GM08714 (cell line): ENCODE measurements around the gene CNGA3.
"Not testable (repeated sequence)": the region's sequence is repeated elsewhere in the genome, so short reads cannot be mapped to it uniquely, and the experiment has no call there.

ENCODE experiments used
- H3K4me3 ChIP-seq: fragments of 200-500 bp; sonication (Bioruptor generic); 2 replicates; pipeline ENCODE4 v1.5.1; 2014; ENCODE audit warnings: mild to moderate bottlenecking, low read length, inconsistent platforms
- ZNF274 ChIP-seq: IDR thresholded peaks from 2 replicates; pipeline ENCODE4 v1.6.1; 2012; ENCODE audit warnings: mild to moderate bottlenecking, low read depth, low read length

CNGA3 gene

GRCh38 chr2:98346311-98347236, at the start of gene CNGA3:
CNGA3 (plus strand) TSS chr2:98346456; CDS start chr2:98369976, 23,520 bp downstream.
- TF ChIP-seq ZNF274, result no peak
- H3K4me3 ChIP-seq, result no peak within 1 kb of the TSS

DNA sequence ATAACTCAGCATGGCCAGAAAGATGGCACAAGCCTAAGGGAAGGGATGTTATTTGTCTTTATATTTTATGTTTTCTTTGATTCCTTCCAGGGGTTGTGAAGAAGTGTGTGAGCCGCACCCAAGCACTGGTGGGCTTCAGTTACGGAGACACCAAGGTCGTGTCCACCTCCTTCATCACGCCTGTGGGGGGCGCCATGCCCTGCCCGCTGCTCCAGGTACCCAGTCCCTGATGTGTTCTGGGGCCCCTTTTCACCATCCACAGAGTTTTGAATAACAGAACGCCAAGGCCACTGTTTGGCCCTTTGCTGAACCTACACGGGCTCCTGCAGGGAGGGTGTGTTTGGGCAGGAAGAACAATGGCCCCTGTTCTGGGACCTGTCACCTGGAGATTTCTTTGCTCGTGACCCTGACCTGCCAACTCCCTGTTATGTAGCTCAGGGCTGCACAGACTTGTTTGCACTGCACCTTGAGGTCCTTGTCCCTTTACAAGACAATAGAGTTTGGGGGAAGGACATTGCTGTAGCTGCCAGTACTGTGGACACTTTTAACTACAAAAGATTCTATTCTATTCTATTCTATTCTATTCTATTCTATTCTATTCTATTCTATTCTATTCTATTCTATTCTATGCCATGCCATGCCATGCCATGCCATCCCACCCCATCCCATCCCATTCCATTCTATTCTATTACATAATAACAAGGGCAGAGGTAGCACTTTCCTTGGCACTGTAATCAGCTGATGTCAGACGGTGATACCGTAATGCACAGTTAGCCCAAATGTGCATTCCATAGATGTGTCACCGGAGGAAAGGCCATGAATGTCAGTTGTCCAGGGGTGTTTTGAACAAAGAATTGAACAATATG, 48.2 kb upstream of the CNGA3 start:
- H3K4me3 ChIP-seq, result no peak overlapping the region
- no peak for TF ChIP-seq ZNF274

DNA sequence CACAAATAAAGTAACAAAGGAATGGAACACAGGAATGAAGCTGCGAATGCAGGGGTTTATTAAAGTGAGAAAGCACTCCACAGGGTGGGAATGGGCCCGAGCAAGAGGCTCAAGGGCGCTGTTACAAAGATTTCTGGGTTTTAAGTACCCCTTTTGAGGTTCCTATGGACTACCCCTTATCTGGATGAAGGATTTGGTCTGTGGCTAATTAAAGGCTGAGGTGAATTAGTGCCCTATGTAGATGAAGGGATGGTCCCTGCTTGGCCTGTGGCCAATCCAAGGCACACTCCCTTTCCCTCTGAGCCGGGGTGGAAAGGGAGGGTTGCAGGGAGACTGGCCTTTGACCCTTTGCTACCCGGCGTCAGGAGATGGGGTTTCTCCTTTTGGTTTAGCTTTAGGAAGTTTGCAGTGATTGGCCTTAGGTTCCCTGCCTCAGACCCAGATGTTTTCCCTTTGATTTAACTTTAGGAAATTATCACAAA, 47.5 kb upstream of the CNGA3 start:
- TF ChIP-seq ZNF274, result no peak
- no peak overlapping the region for H3K4me3 ChIP-seq

DNA sequence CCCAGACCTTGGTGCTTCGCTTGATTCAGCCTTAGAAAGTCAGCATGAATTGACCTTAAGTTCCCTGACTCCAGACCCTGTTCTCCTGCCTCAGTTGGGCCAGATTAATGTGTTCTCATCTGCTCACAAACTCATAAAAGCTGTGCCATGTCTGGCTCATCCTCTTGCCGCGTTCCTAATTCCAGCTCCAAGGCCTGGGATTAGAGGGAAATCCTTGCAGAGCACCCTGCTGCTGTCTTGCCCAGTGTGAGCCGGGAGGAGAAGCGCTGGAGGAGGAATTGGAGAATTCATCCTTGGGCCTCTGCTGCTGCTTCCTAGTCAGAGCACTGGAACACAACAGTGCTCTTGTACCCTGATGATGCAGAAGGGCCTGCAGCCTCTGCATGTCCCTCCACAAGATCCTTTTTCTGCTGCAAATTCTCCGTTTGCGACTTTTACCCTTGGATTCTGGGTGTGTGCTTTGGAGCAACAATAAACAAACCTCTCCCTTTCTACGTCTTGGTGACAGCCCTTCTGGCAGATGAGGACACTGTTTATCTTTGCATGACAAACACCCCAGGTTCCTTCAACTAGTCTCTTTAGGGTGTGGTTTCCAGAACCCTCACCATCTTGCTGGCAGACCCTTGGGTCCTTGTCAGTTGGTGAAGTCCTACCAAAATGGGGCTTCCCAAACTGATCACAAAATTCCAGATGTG, 46.9 kb upstream of the CNGA3 start:
- no peak overlapping the region for H3K4me3 ChIP-seq
- no peak for TF ChIP-seq ZNF274

- no peak for TF ChIP-seq ZNF274
- no peak overlapping the region for H3K4me3 ChIP-seq
Observed at GRCh38 chr2:98300141-98300874, 45.9 kb upstream of the CNGA3 start.

DNA sequence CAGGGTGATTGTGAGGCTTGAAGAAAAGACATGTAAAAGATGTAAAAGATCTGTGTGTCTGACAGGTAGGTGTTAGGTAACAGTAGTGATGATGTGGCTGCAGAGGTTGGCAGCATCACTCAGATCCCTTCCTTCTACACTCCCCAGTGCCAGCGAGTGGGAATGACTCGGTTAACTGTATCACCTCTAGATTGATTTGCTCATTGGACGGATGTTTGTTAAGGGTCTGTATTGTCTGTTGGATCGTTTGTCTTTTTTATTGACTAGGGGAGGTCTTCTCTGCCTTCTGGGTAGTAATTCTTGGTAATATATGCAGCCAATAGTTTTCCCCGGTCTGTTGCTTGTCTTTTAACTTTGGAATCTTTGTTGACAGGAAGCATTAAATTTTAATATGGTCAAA, 44.8 kb upstream of the CNGA3 start:
- TF ChIP-seq ZNF274, result no peak
- no peak overlapping the region for H3K4me3 ChIP-seq

- not testable (repeated sequence) for H3K4me3 ChIP-seq
Observed at GRCh38 chr2:98307131-98307696, 39.0 kb upstream of the CNGA3 start.

GRCh38 chr2:98308068-98308467, 38.2 kb upstream of the CNGA3 start:
- H3K4me3 ChIP-seq, result no peak overlapping the region
- TF ChIP-seq ZNF274, result no peak

DNA sequence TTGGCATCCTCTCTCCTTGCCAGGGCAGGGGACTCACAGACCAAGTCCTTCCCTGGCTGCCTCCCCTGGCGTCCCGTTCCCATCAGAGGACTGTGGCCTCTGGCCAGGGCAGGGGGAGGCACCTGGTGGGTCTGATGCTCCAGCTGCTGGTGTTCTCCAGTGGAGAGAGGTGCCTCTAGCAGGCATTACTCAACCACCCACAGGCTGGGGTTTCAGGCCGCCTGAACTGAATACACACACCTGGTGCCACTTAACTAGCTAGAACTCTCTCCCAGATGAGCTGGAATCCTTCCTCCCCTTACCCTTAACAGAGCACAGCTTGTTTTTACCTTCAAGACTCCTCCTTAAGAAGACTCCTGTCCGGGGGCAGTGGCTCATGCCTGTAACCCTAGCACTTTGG, 37.7 kb upstream of the CNGA3 start:
- no peak for TF ChIP-seq ZNF274
- H3K4me3 ChIP-seq, result no peak overlapping the region

DNA sequence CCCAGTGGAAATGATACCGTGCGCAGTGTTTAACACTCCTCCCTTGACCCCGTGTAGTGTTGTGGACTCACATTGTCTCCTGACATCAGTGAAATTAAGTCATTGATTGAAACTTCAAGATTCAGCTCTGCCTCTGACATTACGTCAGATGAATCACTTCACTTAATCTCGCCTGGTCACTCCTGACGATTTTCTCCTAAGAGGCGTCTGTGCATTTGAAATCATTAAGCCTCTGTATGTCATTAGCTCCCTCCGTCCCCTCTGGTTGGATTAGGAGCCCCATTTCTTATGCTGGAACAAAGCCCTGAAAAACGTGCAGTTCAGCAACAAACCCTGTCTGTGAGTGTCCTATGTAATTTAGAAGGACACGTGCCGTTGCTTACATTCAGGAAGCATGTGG, 36.7 kb upstream of the CNGA3 start:
- no peak for TF ChIP-seq ZNF274
- no peak overlapping the region for H3K4me3 ChIP-seq

GRCh38 chr2:98310010-98310409, 36.2 kb upstream of the CNGA3 start:
- no peak for TF ChIP-seq ZNF274
- H3K4me3 ChIP-seq, result no peak overlapping the region

DNA sequence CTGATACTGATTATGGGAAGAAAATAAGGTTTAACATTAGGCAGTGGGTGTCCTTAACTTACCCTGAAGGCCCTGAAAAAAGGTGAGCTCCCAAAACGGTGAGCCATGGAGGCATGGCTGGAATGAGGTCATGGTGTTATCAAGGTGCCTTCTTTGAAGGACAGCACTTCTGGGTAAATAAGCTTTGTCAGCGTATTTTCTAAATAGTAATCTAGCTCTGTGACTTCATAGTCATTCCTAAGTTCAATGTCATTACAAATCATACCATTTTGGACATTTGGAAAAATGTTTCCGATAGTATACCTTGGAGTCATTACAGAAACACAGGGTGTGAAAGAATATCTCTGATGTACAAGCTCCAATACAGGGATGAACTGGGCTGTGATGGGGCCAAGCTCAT, 35.2 kb upstream of the CNGA3 start:
- no peak overlapping the region for H3K4me3 ChIP-seq
- TF ChIP-seq ZNF274, result no peak
